Karpas-422 (cell line): ENCODE data around the gene EIF3F. TPM values are rescaled to one million over a fixed set of nuclear protein-coding genes. Genes with fewer than 3 reads are reported as not detected.

Source experiments
- DNase-seq: peaks from one replicate; pipeline ENCODE4 v3.0.0-alpha.2; 2015
- H2AFZ ChIP-seq: fragments of 200-600 bp; sonication (generic); 2 replicates; pipeline ENCODE4 v1.6.1; 2014; ENCODE audit warnings: antibody characterized with exemption, low read length, mixed read lengths
- H3K27ac ChIP-seq: fragments of 200-600 bp; sonication (generic); 2 replicates; pipeline ENCODE4 v1.5.1; 2014; ENCODE audit warnings: mild to moderate bottlenecking, low read length, moderate library complexity
- H3K27me3 ChIP-seq: fragments of 200-600 bp; sonication (generic); 2 replicates; pipeline ENCODE4 v1.6.1; 2014; ENCODE audit warnings: low read length, mixed read lengths
- H3K36me3 ChIP-seq: fragments of 200-600 bp; sonication (generic); 2 replicates; pipeline ENCODE4 v1.6.1; 2014; ENCODE audit warnings: low read length, mixed read lengths; ENCODE audit not compliant: insufficient read depth
- H3K4me1 ChIP-seq: fragments of 200-600 bp; sonication (generic); 2 replicates; pipeline ENCODE4 v1.6.1; 2014; ENCODE audit warnings: mild to moderate bottlenecking, low read length, mixed read lengths
- H3K4me2 ChIP-seq: fragments of 200-600 bp; sonication (generic); 2 replicates; pipeline ENCODE4 v1.6.1; 2014; ENCODE audit warnings: low read length, low read depth, mild to moderate bottlenecking; ENCODE audit not compliant: poor library complexity, severe bottlenecking
- H3K4me3 ChIP-seq: fragments of 200-600 bp; sonication (generic); 2 replicates; pipeline ENCODE4 v1.5.1; 2014; ENCODE audit warnings: mild to moderate bottlenecking, antibody characterized with exemption, low read length, mixed read lengths
- H3K79me2 ChIP-seq: fragments of 200-600 bp; sonication (generic); 2 replicates; pipeline ENCODE4 v1.6.1; 2014; ENCODE audit warnings: mild to moderate bottlenecking, low read length, mixed read lengths
- H3K9ac ChIP-seq: fragments of 200-600 bp; sonication (generic); 2 replicates; pipeline ENCODE4 v1.6.0; 2014; ENCODE audit warnings: low read length
- H3K9me2 ChIP-seq: fragments of 200-600 bp; sonication (generic), shearing (Covaris generic); replicated peaks from 2 replicates; pipeline ENCODE4 v1.6.0; 2014; ENCODE audit warnings: mild to moderate bottlenecking, low read length, moderate library complexity; ENCODE audit not compliant: insufficient read depth
- H3K9me3 ChIP-seq: fragments of 300-700, 200-600 bp; sonication (generic); 2 replicates; pipeline ENCODE4 v1.6.1; 2014; ENCODE audit warnings: low read length, mixed read lengths
- H4K20me1 ChIP-seq: fragments of 200-600 bp; sonication (generic); 2 replicates; pipeline ENCODE4 v1.6.1; 2014; ENCODE audit warnings: mild to moderate bottlenecking, antibody characterized with exemption, low read length, low read depth; ENCODE audit not compliant: insufficient read depth
- total RNA-seq: library from RNA; depleted of rRNA; stranded (reverse); fragments of >200 nt; shearing (Covaris generic); gene quantifications from 2 replicates; pipeline ENCODE4 v1.2.3, GENCODE V29; 2014; ENCODE audit warnings: low replicate concordance

Gene EIF3F
- total RNA-seq, 1 experiment from 2014 or later = 767 TPM

DNA sequence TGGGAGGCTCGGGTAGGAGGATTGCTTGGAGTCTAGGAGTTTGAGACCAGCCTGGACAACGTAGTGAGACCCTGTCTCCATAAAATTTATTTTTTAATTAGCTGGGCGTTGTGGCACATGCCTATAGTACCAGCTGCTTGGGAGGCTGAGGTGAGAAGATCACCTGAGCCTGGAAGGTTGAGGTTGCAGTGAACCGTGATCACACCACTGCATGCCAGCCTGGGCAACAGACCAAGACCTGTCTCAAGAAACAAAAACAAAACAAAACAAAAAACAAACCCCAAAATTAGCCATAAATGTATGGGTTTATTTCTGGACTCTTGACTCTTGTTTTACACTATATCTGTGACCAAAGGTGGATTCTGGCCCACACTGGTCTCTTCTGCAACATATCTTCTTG is 41.6 kb downstream of the EIF3F start:
- no peaks in the 10 kb centered on the region for H3K79me2 ChIP-seq
- no peaks in the 10 kb centered on the region for H3K27me3 ChIP-seq
- H3K4me2 ChIP-seq = no peak overlapping the region
- no peaks in the 10 kb centered on the region for H3K4me1 ChIP-seq
- no peaks in the 10 kb centered on the region for H4K20me1 ChIP-seq
- DNase-seq = no peak
- H3K27ac ChIP-seq = no peak overlapping the region
- H3K9ac ChIP-seq = no peak overlapping the region
- H3K36me3 ChIP-seq = no peaks in the 10 kb centered on the region
- no peaks in the 10 kb centered on the region for H3K9me3 ChIP-seq
- no peak overlapping the region for H3K4me3 ChIP-seq
- H2AFZ ChIP-seq = no peak overlapping the region
- no peaks in the 10 kb centered on the region for H3K9me2 ChIP-seq

DNA sequence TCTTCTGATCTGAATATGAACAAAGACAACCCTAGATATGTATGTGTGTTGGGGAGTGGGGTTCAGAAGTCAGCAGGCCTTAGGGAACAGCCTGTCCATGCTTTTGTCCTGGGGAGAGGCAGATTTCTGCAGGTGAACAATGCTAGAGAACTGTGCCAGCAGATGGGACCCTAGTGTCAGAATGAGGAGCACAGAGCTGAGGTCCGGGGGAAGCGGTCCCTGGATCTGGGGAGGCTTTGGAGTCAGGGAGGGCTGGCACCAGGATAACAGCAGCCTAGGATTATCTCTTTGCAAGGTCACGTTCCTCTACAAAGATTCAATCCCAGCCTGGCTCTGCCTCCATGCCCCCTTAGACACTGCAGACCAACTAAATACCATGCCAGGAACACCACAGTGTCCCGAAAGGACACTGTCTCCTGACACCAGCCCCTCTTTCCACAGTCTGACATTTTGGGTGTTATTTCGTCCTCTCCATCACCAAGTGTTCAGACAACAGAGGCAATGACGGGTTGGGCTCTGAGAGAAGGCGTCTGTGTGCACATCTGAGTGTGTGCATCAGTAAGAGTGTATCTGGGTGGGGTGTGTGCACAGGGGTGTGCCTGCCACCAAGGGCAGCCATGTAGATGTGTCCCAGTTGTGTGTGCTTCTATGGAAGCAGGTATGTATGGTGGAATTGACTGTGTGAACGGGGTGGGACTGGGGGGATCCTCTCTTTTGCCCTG is 43.5 kb downstream of the EIF3F start:
- no peaks in the 10 kb centered on the region for H3K79me2 ChIP-seq
- H2AFZ ChIP-seq = no peak overlapping the region
- no peak overlapping the region for H3K27ac ChIP-seq
- no peak overlapping the region for H3K4me3 ChIP-seq
- H3K9me3 ChIP-seq = no peaks in the 10 kb centered on the region
- no peak overlapping the region for H3K4me2 ChIP-seq
- no peaks in the 10 kb centered on the region for H3K36me3 ChIP-seq
- H3K27me3 ChIP-seq = no peaks in the 10 kb centered on the region
- H3K9ac ChIP-seq = no peak overlapping the region
- H4K20me1 ChIP-seq = no peaks in the 10 kb centered on the region
- H3K4me1 ChIP-seq = no peaks in the 10 kb centered on the region
- DNase-seq = no peak
- no peaks in the 10 kb centered on the region for H3K9me2 ChIP-seq

DNA sequence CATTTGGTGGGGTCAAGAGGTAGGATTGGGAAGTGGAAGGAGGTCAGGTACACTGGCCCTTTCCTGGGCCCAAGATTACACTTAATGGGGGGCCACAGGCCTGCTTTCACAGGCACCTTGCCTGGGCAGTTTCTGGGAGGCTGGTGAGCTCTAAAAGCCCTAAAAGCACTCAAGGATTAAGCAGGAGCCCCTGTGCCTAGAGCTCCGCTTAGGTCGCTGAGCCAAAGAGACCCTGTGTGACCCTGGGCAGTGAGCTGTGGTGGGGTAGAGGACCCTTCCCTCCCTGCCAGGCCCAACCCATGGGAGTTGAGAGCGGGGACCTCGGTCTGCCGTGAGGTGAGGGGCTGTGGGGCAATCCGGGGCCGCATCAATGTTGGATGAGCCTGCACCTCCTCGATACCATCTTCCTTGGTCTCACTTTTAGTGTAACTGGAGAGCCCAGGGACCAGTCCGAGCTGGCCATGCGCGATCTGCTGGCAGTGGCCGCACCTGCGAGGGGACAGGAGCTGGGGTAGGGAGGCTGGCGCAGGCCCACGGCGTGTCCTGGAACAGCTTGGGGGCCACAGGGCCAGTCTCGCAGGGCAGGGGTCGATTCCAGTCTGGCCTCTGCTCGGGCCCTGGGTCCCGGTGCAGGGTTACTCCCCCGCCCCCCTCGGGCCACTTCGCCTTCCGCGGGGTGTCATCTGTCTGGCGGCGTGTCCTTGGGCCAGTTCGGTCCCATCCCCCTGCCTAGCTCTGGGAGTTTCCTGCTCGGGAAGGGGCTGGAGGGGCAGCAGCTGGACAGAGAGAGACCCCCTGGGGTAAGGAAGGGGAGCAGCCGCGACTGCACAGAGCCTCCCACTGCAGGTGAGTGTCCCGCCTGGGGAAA is 44.3 kb downstream of the EIF3F start:
- H3K4me2 ChIP-seq = no peak overlapping the region
- no peak overlapping the region for H3K4me3 ChIP-seq
- no peak overlapping the region for H3K9ac ChIP-seq
- H3K79me2 ChIP-seq = no peaks in the 10 kb centered on the region
- H4K20me1 ChIP-seq = no peaks in the 10 kb centered on the region
- H3K36me3 ChIP-seq = no peaks in the 10 kb centered on the region
- no peak for DNase-seq
- no peak overlapping the region for H2AFZ ChIP-seq
- H3K27me3 ChIP-seq = no peaks in the 10 kb centered on the region
- no peak overlapping the region for H3K27ac ChIP-seq
- H3K9me3 ChIP-seq = no peaks in the 10 kb centered on the region
- H3K9me2 ChIP-seq = no peaks in the 10 kb centered on the region
- no peaks in the 10 kb centered on the region for H3K4me1 ChIP-seq

DNA sequence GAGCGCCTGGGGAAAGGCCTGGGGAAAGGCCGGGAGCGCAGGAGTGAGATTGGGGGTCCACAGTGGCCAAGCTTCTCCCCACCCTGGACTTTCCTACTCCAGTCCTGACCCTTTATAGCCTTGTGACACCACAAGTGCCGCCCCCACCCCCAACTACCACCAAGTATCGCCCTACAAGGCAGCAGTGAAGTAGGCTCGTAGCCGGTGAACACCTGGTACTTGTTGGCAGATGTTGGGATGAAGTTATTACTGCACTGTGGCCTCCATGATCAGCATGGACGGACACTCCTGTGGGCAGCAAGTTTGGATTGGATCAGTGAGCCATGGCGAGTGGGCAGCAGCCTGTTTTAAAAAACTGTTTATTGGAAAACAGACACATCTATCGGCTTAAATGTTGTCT is 45.0 kb downstream of the EIF3F start:
- H3K4me1 ChIP-seq = no peaks in the 10 kb centered on the region
- no peak overlapping the region for H3K9ac ChIP-seq
- H4K20me1 ChIP-seq = no peaks in the 10 kb centered on the region
- H2AFZ ChIP-seq = no peak overlapping the region
- H3K9me2 ChIP-seq = no peaks in the 10 kb centered on the region
- no peaks in the 10 kb centered on the region for H3K36me3 ChIP-seq
- H3K27me3 ChIP-seq = no peaks in the 10 kb centered on the region
- H3K79me2 ChIP-seq = no peaks in the 10 kb centered on the region
- H3K27ac ChIP-seq = no peak overlapping the region
- H3K4me3 ChIP-seq = no peak overlapping the region
- DNase-seq = no peak
- H3K9me3 ChIP-seq = no peaks in the 10 kb centered on the region
- H3K4me2 ChIP-seq = no peak overlapping the region

DNA sequence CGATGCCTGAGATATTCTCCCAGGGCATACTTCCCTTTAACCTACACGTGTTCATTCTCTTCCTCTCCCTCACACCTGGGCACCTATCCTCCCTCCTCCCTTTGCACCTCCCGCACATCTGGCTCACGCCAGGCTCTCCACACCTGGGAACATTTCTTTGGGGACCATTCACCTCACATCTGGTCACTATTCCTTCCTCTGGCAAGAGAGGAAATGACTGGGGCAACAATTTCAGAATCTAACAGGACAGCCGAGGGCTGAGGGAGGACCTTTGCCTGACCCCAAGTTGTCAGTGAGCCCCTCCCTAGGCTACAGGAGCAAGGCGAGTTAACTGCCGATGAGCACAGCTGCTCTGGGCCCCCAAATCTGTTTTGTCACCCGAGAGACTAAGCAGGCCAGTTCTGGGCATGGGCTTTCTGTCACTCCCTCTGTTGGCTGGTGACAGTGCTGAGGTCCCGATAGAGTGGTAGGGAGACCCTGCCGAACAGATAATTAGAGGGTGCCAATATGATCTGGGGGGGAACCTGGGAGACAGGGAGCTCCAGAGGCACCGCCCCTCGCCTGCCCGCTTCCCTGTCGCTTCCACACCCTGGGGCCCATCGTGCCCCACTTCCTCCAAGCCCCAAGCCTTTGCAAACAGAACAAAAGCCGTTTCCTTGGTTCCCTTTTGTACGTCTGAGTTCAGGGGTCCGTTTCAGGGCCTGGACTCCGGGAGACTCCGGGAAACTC is 45.6 kb downstream of the EIF3F start:
- H3K27ac ChIP-seq = no peak overlapping the region
- H3K79me2 ChIP-seq = no peaks in the 10 kb centered on the region
- H3K36me3 ChIP-seq = no peaks in the 10 kb centered on the region
- H4K20me1 ChIP-seq = no peaks in the 10 kb centered on the region
- no peak overlapping the region for H3K9ac ChIP-seq
- H3K9me2 ChIP-seq = no peaks in the 10 kb centered on the region
- H3K9me3 ChIP-seq = no peaks in the 10 kb centered on the region
- DNase-seq = no peak
- no peaks in the 10 kb centered on the region for H3K27me3 ChIP-seq
- H3K4me1 ChIP-seq = no peaks in the 10 kb centered on the region
- H3K4me3 ChIP-seq = no peak overlapping the region
- H2AFZ ChIP-seq = no peak overlapping the region
- H3K4me2 ChIP-seq = no peak overlapping the region

DNA sequence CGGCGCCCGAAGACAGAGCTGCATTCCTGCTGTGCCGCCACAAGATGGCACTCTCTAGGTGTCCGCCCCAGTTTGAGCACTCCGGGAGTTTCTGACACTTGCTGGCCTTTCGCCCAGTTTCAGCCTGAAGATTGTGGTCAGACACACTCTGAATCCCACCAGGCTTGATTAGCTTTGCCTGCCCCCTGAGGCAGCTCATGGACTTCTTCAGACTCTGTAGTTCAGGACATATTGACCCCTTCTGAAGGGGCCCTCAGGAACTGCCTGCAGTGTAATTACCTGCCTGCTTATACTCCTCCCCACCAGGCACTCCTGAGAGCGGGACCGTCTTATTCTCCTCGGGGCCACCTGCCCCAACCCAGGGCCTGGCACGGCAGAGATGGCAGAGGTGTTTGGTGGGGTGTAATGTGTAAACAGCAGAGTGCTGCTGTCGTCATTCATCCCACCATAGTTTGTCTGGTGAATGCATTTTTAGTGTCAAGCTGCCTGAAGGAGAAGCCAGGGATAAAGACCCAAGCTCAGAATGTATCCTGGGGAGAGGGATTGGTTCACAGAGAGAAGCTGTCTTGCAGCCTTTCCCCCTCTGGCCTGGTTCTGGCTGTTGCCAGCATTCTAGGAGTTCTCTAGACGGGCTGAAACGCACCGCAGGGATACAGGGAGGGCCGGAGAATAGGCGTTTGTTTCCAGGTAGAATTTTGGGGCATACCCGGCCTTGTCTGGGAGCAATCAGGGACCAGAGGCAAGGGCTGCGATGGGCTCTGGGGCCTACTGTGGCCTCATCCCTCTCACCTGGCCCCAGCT is 46.4 kb downstream of the EIF3F start:
- peak; percentile 72 for DNase-seq
- H3K79me2 ChIP-seq = no peaks in the 10 kb centered on the region
- H3K36me3 ChIP-seq = no peaks in the 10 kb centered on the region
- no peaks in the 10 kb centered on the region for H3K9me2 ChIP-seq
- no peak overlapping the region for H3K9ac ChIP-seq
- no peaks in the 10 kb centered on the region for H3K9me3 ChIP-seq
- no peaks in the 10 kb centered on the region for H3K27me3 ChIP-seq
- no peak overlapping the region for H2AFZ ChIP-seq
- H3K4me2 ChIP-seq = no peak overlapping the region
- no peak overlapping the region for H3K4me3 ChIP-seq
- no peaks in the 10 kb centered on the region for H4K20me1 ChIP-seq
- no peak overlapping the region for H3K27ac ChIP-seq
- no peaks in the 10 kb centered on the region for H3K4me1 ChIP-seq

DNA sequence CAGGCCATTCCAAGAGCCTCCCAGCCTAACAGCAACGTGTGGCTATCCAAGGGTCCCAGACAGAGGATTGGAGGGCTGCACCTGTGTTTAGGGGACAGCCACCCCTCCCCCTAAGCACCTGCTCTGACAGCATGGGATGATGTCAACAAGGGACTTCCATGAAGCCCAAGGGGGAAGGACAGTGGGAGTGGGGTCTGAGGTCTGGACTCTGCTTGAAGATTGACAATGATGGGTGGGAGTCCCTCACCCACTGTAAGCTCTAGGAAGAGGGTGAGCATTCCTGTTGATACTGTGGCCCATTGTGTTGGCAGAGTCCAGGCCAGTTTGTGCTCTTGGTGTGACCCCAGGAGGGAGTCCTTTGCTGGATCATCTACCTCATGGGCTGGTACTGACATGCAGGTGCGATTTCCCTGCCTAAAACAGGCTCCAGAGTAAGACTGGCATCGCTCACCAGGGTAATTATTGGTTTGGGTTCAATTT is 47.0 kb downstream of the EIF3F start:
- Histone ChIP-seq H4K20me1 (no peaks in the 10 kb centered on the region), H3K4me3 (no peak overlapping the region), H3K9me3 (no peaks in the 10 kb centered on the region), H3K9me2 (no peaks in the 10 kb centered on the region), H3K79me2 (no peaks in the 10 kb centered on the region), H3K27me3 (no peaks in the 10 kb centered on the region), H3K9ac (no peak overlapping the region), H3K27ac (no peak overlapping the region), H2AFZ (no peak overlapping the region), H3K36me3 (no peaks in the 10 kb centered on the region), H3K4me2 (no peak overlapping the region), H3K4me1 (no peaks in the 10 kb centered on the region)
- no peak for DNase-seq
